Measurements from ENCODE around the gene CFAP73. TPM values are rescaled to one million over a fixed set of nuclear protein-coding genes. Genes with fewer than 3 reads are reported as not detected.

Gene CFAP73
- total RNA-seq, 1 experiment from 2014 or later, result 0.23 TPM

GRCh38 chr12:113157218-113157859 lies 7.8 kb downstream of the CFAP73 start:
- H3K36me3 ChIP-seq (ENCODE audit: control insufficient read depth, insufficient read depth, low read length), result no peaks in the 10 kb centered on the region; the same call in none of the 2 replicates
- POLR2A ChIA-PET, result no interaction called here
- Mint-ChIP-seq H3K36me3 (ENCODE audit: insufficient read depth, unreplicated experiment) (peaks cover 48% of the 10 kb centered on the region), H3K27me3 (ENCODE audit: insufficient read depth, unreplicated experiment) (peaks cover under 1% of the 10 kb centered on the region), H3K27ac (ENCODE audit: unreplicated experiment) (no peak overlapping the region), H3K4me1 (ENCODE audit: low read depth, unreplicated experiment) (no peaks in the 10 kb centered on the region), H3K9me3 (ENCODE audit: unreplicated experiment) (no peaks in the 10 kb centered on the region), H3K4me3 (ENCODE audit: unreplicated experiment) (no peak overlapping the region)
- no peak for DNase-seq
- 0 out of 2 replicates have a peak, but pooled peaks cover under 1% of the 10 kb centered on the region for H3K27me3 ChIP-seq (replicated peaks; ENCODE audit: control insufficient read depth, insufficient read depth, low read length)
- no peak overlapping the region for H3K4me3 ChIP-seq (ENCODE audit: low read depth, low read length)
- H3K4me1 ChIP-seq, result peaks cover 4% of the 10 kb centered on the region; the same call in 1 of the 2 replicates
- H3K9me3 ChIP-seq, result no peaks in the 10 kb centered on the region
- intact Hi-C loops (cut with micrococcal nuclease; ENCODE audit: unreplicated experiment), result no loop called here
- BruUV-seq (replicated peaks), result no TSS peak
- CTCF ChIA-PET, result no interaction called here
- no peak for TF ChIP-seq CTCF (IDR thresholded peaks at IDR 0.05; ENCODE audit: insufficient read depth in 1 of 2, low read depth in 1 of 2, low read length in 1 of 2, severe bottlenecking in 1 of 2, unreplicated experiment in 1 of 2)

- Mint-ChIP-seq H3K4me1 (ENCODE audit: low read depth, unreplicated experiment) (no peaks in the 10 kb centered on the region), H3K27ac (ENCODE audit: unreplicated experiment) (no peak overlapping the region), H3K27me3 (ENCODE audit: insufficient read depth, unreplicated experiment) (no peaks in the 10 kb centered on the region), H3K36me3 (ENCODE audit: insufficient read depth, unreplicated experiment) (peaks cover 61% of the 10 kb centered on the region), H3K9me3 (ENCODE audit: unreplicated experiment) (no peaks in the 10 kb centered on the region), H3K4me3 (ENCODE audit: unreplicated experiment) (no peak overlapping the region)
- H3K9me3 ChIP-seq, result no peaks in the 10 kb centered on the region
- TSS peak; percentile 75 for BruUV-seq (replicated peaks)
- no peaks in the 10 kb centered on the region for H3K27me3 ChIP-seq (replicated peaks; ENCODE audit: control insufficient read depth, insufficient read depth, low read length)
- DNase-seq, result no peak
- ChIA-PET CTCF (no interaction called here), POLR2A (no interaction called here)
- H3K4me1 ChIP-seq, result no peaks in the 10 kb centered on the region
- H3K4me3 ChIP-seq (ENCODE audit: low read depth, low read length), result no peak overlapping the region
- peaks cover 3% of the 10 kb centered on the region for H3K36me3 ChIP-seq (ENCODE audit: control insufficient read depth, insufficient read depth, low read length)
- intact Hi-C loops (cut with micrococcal nuclease; ENCODE audit: unreplicated experiment), result no loop called here
- TF ChIP-seq CTCF (IDR thresholded peaks at IDR 0.05; ENCODE audit: insufficient read depth in 1 of 2, low read depth in 1 of 2, low read length in 1 of 2, severe bottlenecking in 1 of 2, unreplicated experiment in 1 of 2), result no peak
Measured at GRCh38 chr12:113158439-113159203, 9.1 kb downstream of the CFAP73 start.

GRCh38 chr12:113159937-113160336 lies 10.4 kb downstream of the CFAP73 start:
- POLR2A ChIA-PET, result no interaction called here
- H3K4me1 Mint-ChIP-seq (ENCODE audit: low read depth, unreplicated experiment), result no peaks in the 10 kb centered on the region

More at GRCh38 chr12:113159937-113160336, 10.4 kb downstream of the CFAP73 start:
- DNase-seq, result no peak
- Histone ChIP-seq H3K27me3 (replicated peaks; ENCODE audit: control insufficient read depth, insufficient read depth, low read length) (no peaks in the 10 kb centered on the region), H3K36me3 (ENCODE audit: control insufficient read depth, insufficient read depth, low read length) (peaks cover 3% of the 10 kb centered on the region), H3K9me3 (no peaks in the 10 kb centered on the region), H3K4me1 (no peaks in the 10 kb centered on the region), H3K4me3 (ENCODE audit: low read depth, low read length) (no peak overlapping the region)
- TF ChIP-seq CTCF (IDR thresholded peaks at IDR 0.05; ENCODE audit: insufficient read depth in 1 of 2, low read depth in 1 of 2, low read length in 1 of 2, severe bottlenecking in 1 of 2, unreplicated experiment in 1 of 2), result no peak
- BruUV-seq (replicated peaks), result no TSS peak
- H3K36me3 Mint-ChIP-seq (ENCODE audit: insufficient read depth, unreplicated experiment), result peaks cover 74% of the 10 kb centered on the region
- no peak overlapping the region for H3K4me3 Mint-ChIP-seq (ENCODE audit: unreplicated experiment)
- intact Hi-C loops (cut with micrococcal nuclease; ENCODE audit: unreplicated experiment), result no loop called here
- no peak overlapping the region for H3K27ac Mint-ChIP-seq (ENCODE audit: unreplicated experiment)
- CTCF ChIA-PET, result no interaction called here
- H3K27me3 Mint-ChIP-seq (ENCODE audit: insufficient read depth, unreplicated experiment), result no peaks in the 10 kb centered on the region
- H3K9me3 Mint-ChIP-seq (ENCODE audit: unreplicated experiment), result no peaks in the 10 kb centered on the region
